Measurements from ENCODE around the gene ASGR1.

The ASGR1 gene

DNA sequence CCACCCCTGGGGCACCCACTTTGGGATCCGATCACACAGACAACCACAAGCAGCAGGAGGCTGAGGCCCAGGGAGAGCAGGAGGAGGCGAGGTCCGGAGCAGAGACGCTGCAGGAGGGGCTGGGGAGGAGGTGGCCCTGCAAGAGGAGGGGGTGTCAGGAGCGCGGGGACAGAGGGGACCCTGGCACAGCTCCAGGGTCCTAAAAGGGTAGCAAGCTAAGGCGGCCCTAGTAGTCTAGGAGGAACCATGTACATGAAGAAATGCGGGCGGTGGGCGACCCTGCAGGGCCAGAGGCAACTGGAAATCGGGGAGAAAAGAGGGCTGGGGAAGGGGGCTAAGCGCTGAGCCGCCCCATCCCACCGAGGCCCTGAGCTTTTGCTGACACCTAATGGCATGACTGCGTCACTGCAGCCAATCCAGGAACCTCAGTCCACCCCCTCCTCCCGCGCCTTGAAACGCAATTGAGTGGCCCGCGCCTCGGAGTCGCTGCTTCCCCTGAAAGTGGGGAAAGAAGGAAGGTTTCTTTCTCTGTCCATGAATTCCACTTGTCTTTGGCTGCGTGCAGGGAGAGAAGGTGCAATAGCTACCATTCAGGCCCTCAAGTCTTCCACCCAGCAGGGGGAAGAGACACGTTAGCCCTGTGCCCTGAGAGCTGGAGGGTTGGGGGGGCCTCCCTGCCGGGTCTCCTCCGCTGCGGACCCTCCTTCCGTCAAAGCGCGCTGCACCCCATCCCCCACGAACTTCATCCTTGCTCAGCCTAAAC lies 1.8 kb downstream of the ASGR1 start:
- TF ChIP-seq CSDC2 (CRISPR knock-in tag; IDR thresholded peaks at IDR 0.05), result no peak
- no peak for TF ChIP-seq ZNF565 (CRISPR knock-in tag; conservative IDR thresholded peaks at IDR 0.05; ENCODE audit: low read depth)
- TF ChIP-seq, protein P1, sequence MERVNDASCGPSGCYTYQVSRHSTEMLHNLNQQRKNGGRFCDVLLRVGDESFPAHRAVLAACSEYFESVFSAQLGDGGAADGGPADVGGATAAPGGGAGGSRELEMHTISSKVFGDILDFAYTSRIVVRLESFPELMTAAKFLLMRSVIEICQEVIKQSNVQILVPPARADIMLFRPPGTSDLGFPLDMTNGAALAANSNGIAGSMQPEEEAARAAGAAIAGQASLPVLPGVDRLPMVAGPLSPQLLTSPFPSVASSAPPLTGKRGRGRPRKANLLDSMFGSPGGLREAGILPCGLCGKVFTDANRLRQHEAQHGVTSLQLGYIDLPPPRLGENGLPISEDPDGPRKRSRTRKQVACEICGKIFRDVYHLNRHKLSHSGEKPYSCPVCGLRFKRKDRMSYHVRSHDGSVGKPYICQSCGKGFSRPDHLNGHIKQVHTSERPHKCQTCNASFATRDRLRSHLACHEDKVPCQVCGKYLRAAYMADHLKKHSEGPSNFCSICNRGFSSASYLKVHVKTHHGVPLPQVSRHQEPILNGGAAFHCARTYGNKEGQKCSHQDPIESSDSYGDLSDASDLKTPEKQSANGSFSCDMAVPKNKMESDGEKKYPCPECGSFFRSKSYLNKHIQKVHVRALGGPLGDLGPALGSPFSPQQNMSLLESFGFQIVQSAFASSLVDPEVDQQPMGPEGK (CRISPR knock-in tag; IDR thresholded peaks at IDR 0.05; ENCODE audit: borderline replicate concordance), result no peak
- TF ChIP-seq, protein P2, sequence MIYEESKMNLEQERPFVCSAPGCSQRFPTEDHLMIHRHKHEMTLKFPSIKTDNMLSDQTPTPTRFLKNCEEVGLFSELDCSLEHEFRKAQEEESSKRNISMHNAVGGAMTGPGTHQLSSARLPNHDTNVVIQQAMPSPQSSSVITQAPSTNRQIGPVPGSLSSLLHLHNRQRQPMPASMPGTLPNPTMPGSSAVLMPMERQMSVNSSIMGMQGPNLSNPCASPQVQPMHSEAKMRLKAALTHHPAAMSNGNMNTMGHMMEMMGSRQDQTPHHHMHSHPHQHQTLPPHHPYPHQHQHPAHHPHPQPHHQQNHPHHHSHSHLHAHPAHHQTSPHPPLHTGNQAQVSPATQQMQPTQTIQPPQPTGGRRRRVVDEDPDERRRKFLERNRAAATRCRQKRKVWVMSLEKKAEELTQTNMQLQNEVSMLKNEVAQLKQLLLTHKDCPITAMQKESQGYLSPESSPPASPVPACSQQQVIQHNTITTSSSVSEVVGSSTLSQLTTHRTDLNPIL (CRISPR knock-in tag; IDR thresholded peaks at IDR 0.05; ENCODE audit: low read depth), result no peak
- TF ChIP-seq ISL1 (CRISPR knock-in tag; IDR thresholded peaks at IDR 0.05), result no peak
- no peak for TF ChIP-seq ZC3H10 (CRISPR knock-in tag; IDR thresholded peaks at IDR 0.05)
- TF ChIP-seq, protein P3, sequence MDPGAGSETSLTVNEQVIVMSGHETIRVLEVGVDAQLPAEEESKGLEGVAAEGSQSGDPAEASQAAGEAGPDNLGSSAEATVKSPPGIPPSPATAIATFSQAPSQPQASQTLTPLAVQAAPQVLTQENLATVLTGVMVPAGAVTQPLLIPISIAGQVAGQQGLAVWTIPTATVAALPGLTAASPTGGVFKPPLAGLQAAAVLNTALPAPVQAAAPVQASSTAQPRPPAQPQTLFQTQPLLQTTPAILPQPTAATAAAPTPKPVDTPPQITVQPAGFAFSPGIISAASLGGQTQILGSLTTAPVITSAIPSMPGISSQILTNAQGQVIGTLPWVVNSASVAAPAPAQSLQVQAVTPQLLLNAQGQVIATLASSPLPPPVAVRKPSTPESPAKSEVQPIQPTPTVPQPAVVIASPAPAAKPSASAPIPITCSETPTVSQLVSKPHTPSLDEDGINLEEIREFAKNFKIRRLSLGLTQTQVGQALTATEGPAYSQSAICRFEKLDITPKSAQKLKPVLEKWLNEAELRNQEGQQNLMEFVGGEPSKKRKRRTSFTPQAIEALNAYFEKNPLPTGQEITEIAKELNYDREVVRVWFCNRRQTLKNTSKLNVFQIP (CRISPR knock-in tag; IDR thresholded peaks at IDR 0.05; ENCODE audit: borderline replicate concordance, low read depth), result no peak
- TF ChIP-seq ESRRG (CRISPR knock-in tag; IDR thresholded peaks at IDR 0.05), result no peak
- TF ChIP-seq GLIS3 (CRISPR knock-in tag; IDR thresholded peaks at IDR 0.05), result no peak
- TF ChIP-seq PPARA (CRISPR knock-in tag; IDR thresholded peaks at IDR 0.05; ENCODE audit: borderline replicate concordance), result no peak
- no peak for TF ChIP-seq BACH2 (CRISPR knock-in tag; IDR thresholded peaks at IDR 0.05; ENCODE audit: borderline replicate concordance)
- no peak for TF ChIP-seq ZFP30 (CRISPR knock-in tag; IDR thresholded peaks at IDR 0.05)
- TF ChIP-seq, protein P4, sequence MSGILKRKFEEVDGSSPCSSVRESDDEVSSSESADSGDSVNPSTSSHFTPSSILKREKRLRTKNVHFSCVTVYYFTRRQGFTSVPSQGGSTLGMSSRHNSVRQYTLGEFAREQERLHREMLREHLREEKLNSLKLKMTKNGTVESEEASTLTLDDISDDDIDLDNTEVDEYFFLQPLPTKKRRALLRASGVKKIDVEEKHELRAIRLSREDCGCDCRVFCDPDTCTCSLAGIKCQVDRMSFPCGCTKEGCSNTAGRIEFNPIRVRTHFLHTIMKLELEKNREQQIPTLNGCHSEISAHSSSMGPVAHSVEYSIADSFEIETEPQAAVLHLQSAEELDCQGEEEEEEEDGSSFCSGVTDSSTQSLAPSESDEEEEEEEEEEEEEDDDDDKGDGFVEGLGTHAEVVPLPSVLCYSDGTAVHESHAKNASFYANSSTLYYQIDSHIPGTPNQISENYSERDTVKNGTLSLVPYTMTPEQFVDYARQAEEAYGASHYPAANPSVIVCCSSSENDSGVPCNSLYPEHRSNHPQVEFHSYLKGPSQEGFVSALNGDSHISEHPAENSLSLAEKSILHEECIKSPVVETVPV (CRISPR knock-in tag; IDR thresholded peaks at IDR 0.05), result no peak
- no peak for TF ChIP-seq SNAI2 (CRISPR knock-in tag; IDR thresholded peaks at IDR 0.05)
- no peak for TF ChIP-seq ZNF8 (CRISPR knock-in tag; IDR thresholded peaks at IDR 0.05)
- TF ChIP-seq ZNF70 (CRISPR knock-in tag; IDR thresholded peaks at IDR 0.05), result no peak
- peak; percentile 91 for ATAC-seq

DNA sequence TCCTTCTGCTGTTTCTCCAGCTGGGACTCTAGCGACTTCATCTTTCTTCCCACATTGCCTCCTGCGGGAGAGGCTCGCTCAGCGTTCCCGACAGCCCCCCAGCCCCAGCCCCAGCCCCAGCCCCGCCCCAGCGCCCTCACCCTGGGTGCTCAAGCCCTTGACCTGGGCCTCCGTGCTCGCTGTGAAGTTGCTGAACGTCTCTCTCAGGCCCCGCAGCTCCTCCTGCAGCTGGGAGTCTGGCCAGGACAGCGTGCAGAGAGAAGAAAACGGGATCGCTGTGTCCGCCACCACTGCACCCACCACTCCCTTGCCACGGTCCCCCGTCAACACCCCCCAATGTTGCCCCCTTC lies 2.4 kb downstream of the ASGR1 start:
- no peak for TF ChIP-seq OSR1 (CRISPR knock-in tag; IDR thresholded peaks at IDR 0.05)
- TF ChIP-seq, protein P5, sequence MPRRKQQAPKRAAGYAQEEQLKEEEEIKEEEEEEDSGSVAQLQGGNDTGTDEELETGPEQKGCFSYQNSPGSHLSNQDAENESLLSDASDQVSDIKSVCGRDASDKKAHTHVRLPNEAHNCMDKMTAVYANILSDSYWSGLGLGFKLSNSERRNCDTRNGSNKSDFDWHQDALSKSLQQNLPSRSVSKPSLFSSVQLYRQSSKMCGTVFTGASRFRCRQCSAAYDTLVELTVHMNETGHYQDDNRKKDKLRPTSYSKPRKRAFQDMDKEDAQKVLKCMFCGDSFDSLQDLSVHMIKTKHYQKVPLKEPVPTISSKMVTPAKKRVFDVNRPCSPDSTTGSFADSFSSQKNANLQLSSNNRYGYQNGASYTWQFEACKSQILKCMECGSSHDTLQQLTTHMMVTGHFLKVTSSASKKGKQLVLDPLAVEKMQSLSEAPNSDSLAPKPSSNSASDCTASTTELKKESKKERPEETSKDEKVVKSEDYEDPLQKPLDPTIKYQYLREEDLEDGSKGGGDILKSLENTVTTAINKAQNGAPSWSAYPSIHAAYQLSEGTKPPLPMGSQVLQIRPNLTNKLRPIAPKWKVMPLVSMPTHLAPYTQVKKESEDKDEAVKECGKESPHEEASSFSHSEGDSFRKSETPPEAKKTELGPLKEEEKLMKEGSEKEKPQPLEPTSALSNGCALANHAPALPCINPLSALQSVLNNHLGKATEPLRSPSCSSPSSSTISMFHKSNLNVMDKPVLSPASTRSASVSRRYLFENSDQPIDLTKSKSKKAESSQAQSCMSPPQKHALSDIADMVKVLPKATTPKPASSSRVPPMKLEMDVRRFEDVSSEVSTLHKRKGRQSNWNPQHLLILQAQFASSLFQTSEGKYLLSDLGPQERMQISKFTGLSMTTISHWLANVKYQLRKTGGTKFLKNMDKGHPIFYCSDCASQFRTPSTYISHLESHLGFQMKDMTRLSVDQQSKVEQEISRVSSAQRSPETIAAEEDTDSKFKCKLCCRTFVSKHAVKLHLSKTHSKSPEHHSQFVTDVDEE (CRISPR knock-in tag; IDR thresholded peaks at IDR 0.05), result no peak
- TF ChIP-seq ESRRG (CRISPR knock-in tag; IDR thresholded peaks at IDR 0.05), result no peak
- TF ChIP-seq ZNF565 (CRISPR knock-in tag; conservative IDR thresholded peaks at IDR 0.05; ENCODE audit: low read depth), result no peak
- TF ChIP-seq, protein P1 (CRISPR knock-in tag; IDR thresholded peaks at IDR 0.05; ENCODE audit: borderline replicate concordance), result no peak
- TF ChIP-seq ZFP30 (CRISPR knock-in tag; IDR thresholded peaks at IDR 0.05), result no peak
- TF ChIP-seq ZFP3 (CRISPR knock-in tag; IDR thresholded peaks at IDR 0.05), result no peak
- TF ChIP-seq BACH2 (CRISPR knock-in tag; IDR thresholded peaks at IDR 0.05; ENCODE audit: borderline replicate concordance), result no peak
- TF ChIP-seq, protein P2 (CRISPR knock-in tag; IDR thresholded peaks at IDR 0.05; ENCODE audit: low read depth), result no peak
- no peak for TF ChIP-seq SNAI2 (CRISPR knock-in tag; IDR thresholded peaks at IDR 0.05)
- ATAC-seq, result peak; percentile 45
